Endothelial cell (in vitro differentiated cells): Measurements from ENCODE around the gene TAF6. TPM values are rescaled to one million over a fixed set of nuclear protein-coding genes. Genes with fewer than 3 reads are reported as not detected.

Experiments used
- DNase-seq: peaks from one replicate; pipeline ENCODE4 v3.0.0; 2021; ENCODE audit warnings: low spot score
- H3K27ac Mint-ChIP-seq: one replicate; pipeline ENCODE4 v1.8.0; 2021; ENCODE audit warnings: mixed read lengths, inconsistent platforms; ENCODE audit not compliant: unreplicated experiment
- H3K27me3 Mint-ChIP-seq: one replicate; pipeline ENCODE4 v1.8.0; 2021; ENCODE audit warnings: mild to moderate bottlenecking, moderate library complexity, mixed read lengths, inconsistent platforms; ENCODE audit not compliant: unreplicated experiment
- H3K36me3 Mint-ChIP-seq: one replicate; pipeline ENCODE4 v1.8.0; 2021; ENCODE audit warnings: mild to moderate bottlenecking, low read depth, mixed read lengths, inconsistent platforms; ENCODE audit not compliant: unreplicated experiment
- H3K4me1 Mint-ChIP-seq: one replicate; pipeline ENCODE4 v1.8.0; 2021; ENCODE audit warnings: mild to moderate bottlenecking, mixed read lengths, inconsistent platforms; ENCODE audit not compliant: unreplicated experiment
- H3K4me3 Mint-ChIP-seq: one replicate; pipeline ENCODE4 v1.8.0; 2021; ENCODE audit warnings: mild to moderate bottlenecking, mixed read lengths, inconsistent platforms; ENCODE audit not compliant: unreplicated experiment
- H3K9me3 Mint-ChIP-seq: one replicate; pipeline ENCODE4 v1.8.0; 2021; ENCODE audit warnings: mixed read lengths, inconsistent platforms; ENCODE audit not compliant: unreplicated experiment
- CTCF ChIP-seq: fragments of 200-600 bp; sonication (generic); IDR thresholded peaks from one replicate; pipeline ENCODE4 v1.5.0; 2021; ENCODE audit warnings: antibody characterized with exemption; ENCODE audit not compliant: unreplicated experiment
- total RNA-seq: library from RNA; stranded (reverse); fragmentation: NEBNext Ultra II Directional; extraction: Animal tissue kit (Norgen Biotek cat#: 25700); gene quantifications from one replicate; pipeline ENCODE4 v1.2.1, GENCODE V29; 2021; ENCODE audit not compliant: unreplicated experiment

Gene TAF6
- total RNA-seq, 1 donor from 2014 or later: 71.8 TPM

- Mint-ChIP-seq H3K4me1 (peaks cover 2% of the 10 kb centered on the region), H3K36me3 (peaks cover 41% of the 10 kb centered on the region), H3K4me3 (peak overlapping the region; percentile 11), H3K27me3 (peaks cover 5% of the 10 kb centered on the region), H3K9me3 (no peaks in the 10 kb centered on the region), H3K27ac (no peak overlapping the region)
- TF ChIP-seq CTCF: no peak
- no peak for DNase-seq
Observed at GRCh38 chr7:100109521-100110163, 9.5 kb downstream of the TAF6 start.

GRCh38 chr7:100107890-100108289, 11.3 kb downstream of the TAF6 start:
- no peak overlapping the region for H3K27ac Mint-ChIP-seq
- no peaks in the 10 kb centered on the region for H3K9me3 Mint-ChIP-seq
- peaks cover 2% of the 10 kb centered on the region for H3K4me1 Mint-ChIP-seq
- no peak overlapping the region for H3K4me3 Mint-ChIP-seq
- H3K27me3 Mint-ChIP-seq: peaks cover 9% of the 10 kb centered on the region
- no peak for DNase-seq
- TF ChIP-seq CTCF: no peak
- peaks cover 39% of the 10 kb centered on the region for H3K36me3 Mint-ChIP-seq

DNA sequence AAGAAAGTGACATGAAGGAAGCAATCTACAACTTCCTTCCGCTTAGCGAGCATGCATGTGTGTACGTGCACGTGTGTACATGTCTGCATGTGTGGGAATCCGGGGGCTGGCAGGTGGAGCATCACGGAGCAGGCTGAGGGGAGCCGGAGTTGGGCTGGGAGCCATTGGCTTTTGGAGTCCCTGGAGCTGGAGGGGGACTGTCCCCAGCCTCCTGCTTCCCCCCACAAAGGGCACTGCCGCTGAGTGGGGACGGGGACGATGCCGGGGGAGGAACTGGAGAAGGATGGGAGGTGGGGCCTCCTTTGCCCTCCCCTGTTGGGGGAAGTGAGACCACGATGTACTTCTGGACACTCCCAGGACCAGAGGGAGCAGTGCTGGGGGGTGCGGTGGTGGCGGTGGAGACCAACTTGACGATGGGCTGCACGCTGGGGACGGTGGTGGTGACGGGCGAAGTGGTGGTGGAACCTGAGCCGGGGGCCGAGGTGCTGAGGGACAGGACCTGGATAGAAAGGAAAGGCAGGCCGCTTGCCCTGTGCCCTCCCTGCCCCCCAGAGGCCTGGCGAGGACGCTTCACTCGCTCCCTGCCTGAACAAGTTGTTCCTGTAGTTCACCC, 11.9 kb downstream of the TAF6 start:
- H3K27ac Mint-ChIP-seq: no peak overlapping the region
- peaks cover 34% of the 10 kb centered on the region for H3K36me3 Mint-ChIP-seq
- peaks cover 6% of the 10 kb centered on the region for H3K4me1 Mint-ChIP-seq
- peaks cover 9% of the 10 kb centered on the region for H3K27me3 Mint-ChIP-seq
- no peak for DNase-seq
- H3K4me3 Mint-ChIP-seq: peak overlapping the region; percentile 68
- TF ChIP-seq CTCF: no peak
- no peaks in the 10 kb centered on the region for H3K9me3 Mint-ChIP-seq

DNA sequence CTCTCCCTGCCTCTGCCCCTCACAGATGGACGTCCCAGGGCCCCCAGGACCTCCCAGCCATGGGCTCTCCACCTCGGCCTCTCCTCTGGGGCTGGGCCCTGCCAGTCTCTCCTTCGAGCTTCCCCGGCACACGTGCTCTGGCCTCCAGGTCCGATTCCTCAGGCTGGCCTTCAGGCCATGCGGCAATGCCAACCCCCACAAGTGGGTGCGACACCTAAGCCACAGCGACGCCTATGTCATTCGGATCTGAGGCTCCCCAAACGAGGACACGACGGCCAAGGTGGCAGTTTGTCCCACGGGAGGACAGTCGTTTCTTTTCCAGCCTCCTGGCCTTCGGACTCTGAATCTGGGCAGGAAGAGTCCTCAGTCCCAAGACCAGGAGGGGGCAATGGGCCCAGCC, 12.5 kb downstream of the TAF6 start:
- no peak overlapping the region for H3K4me3 Mint-ChIP-seq
- H3K27me3 Mint-ChIP-seq: peaks cover 14% of the 10 kb centered on the region
- no peak for DNase-seq
- H3K27ac Mint-ChIP-seq: no peak overlapping the region
- peaks cover 7% of the 10 kb centered on the region for H3K4me1 Mint-ChIP-seq
- TF ChIP-seq CTCF: no peak
- H3K9me3 Mint-ChIP-seq: no peaks in the 10 kb centered on the region
- H3K36me3 Mint-ChIP-seq: peaks cover 31% of the 10 kb centered on the region

- H3K4me3 Mint-ChIP-seq: no peak overlapping the region
- no peak for TF ChIP-seq CTCF
- no peaks in the 10 kb centered on the region for H3K9me3 Mint-ChIP-seq
- peaks cover 21% of the 10 kb centered on the region for H3K27me3 Mint-ChIP-seq
- H3K4me1 Mint-ChIP-seq: peaks cover 12% of the 10 kb centered on the region
- peaks cover 26% of the 10 kb centered on the region for H3K36me3 Mint-ChIP-seq
- no peak overlapping the region for H3K27ac Mint-ChIP-seq
- no peak for DNase-seq
Observed at GRCh38 chr7:100105534-100105933, 13.6 kb downstream of the TAF6 start.
